PC-3 (cell line): ENCODE measurements around the gene SPAG6.

Experiments used
- EZH2 ChIP-seq: fragments of 300-600 bp; sonication (generic); IDR thresholded peaks from one replicate; pipeline ENCODE4 v1.6.1; 2017; ENCODE audit warnings: antibody characterized with exemption, mild to moderate bottlenecking, low read length; ENCODE audit not compliant: unreplicated experiment
- EZH2phosphoT487 ChIP-seq: fragments of 300-600 bp; sonication (generic); IDR thresholded peaks from 2 replicates; pipeline ENCODE4 v1.6.1; 2018; ENCODE audit warnings: mild to moderate bottlenecking, antibody characterized with exemption, low read length, borderline replicate concordance
- TF ChIP-seq, protein P1 (sequence below): fragments of 300-600 bp; sonication (generic); conservative IDR thresholded peaks from 2 replicates; pipeline ENCODE4 v1.5.1; 2017; ENCODE audit warnings: antibody characterized with exemption, low read depth, mild to moderate bottlenecking, low read length

DNA sequence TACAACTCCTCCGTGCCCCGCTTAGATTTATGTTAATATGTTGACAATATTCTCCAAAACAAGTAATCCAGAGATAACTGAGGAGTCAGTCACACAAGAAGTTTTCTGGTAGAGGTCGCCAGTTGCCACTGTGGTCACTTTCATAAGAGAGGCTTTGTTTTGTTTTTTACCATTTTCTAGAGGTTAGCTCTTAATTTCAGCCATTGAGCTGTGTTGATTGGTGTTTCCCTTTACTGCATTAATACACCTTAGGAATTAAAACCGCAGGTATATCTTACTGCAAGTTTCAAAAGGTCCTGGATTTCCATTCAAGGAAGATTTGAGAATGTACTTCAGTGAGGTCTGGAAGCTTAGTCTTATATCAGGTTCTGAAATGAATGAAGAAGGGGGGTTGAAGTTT lies 20.9 kb upstream of the SPAG6 start:
- TF ChIP-seq, protein P1, sequence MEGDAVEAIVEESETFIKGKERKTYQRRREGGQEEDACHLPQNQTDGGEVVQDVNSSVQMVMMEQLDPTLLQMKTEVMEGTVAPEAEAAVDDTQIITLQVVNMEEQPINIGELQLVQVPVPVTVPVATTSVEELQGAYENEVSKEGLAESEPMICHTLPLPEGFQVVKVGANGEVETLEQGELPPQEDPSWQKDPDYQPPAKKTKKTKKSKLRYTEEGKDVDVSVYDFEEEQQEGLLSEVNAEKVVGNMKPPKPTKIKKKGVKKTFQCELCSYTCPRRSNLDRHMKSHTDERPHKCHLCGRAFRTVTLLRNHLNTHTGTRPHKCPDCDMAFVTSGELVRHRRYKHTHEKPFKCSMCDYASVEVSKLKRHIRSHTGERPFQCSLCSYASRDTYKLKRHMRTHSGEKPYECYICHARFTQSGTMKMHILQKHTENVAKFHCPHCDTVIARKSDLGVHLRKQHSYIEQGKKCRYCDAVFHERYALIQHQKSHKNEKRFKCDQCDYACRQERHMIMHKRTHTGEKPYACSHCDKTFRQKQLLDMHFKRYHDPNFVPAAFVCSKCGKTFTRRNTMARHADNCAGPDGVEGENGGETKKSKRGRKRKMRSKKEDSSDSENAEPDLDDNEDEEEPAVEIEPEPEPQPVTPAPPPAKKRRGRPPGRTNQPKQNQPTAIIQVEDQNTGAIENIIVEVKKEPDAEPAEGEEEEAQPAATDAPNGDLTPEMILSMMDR: no peak
- TF ChIP-seq EZH2phosphoT487 (no peak), EZH2 (no peak)
